HG03342 (cell line): ENCODE results near the gene C16orf95.

ENCODE experiments used
- ATAC-seq: cut with Tn5 transposase; IDR thresholded peaks from one replicate; pipeline ENCODE4 v1.9.1; 2021; ENCODE audit warnings: mild to moderate bottlenecking, moderate library complexity; ENCODE audit not compliant: unreplicated experiment

Gene C16orf95

GRCh38 chr16:87295661-87296531, 21.3 kb downstream of the C16orf95 start:
- ATAC-seq = no peak

GRCh38 chr16:87295259-87295658, 21.9 kb downstream of the C16orf95 start:
- no peak for ATAC-seq

GRCh38 chr16:87293990-87294389, 23.2 kb downstream of the C16orf95 start:
- ATAC-seq = no peak

- no peak for ATAC-seq
These were observed 25.2 kb downstream of the C16orf95 start for GRCh38 chr16:87291944-87292343.

GRCh38 chr16:87288753-87289362, 28.3 kb downstream of the C16orf95 start:
- no peak for ATAC-seq

- no peak for ATAC-seq
These were observed 30.2 kb downstream of the C16orf95 start for GRCh38 chr16:87286839-87287626.

GRCh38 chr16:87284183-87284582, 33.0 kb downstream of the C16orf95 start:
- no peak for ATAC-seq

GRCh38 chr16:87279094-87279658, 38.0 kb downstream of the C16orf95 start:
- no peak for ATAC-seq

GRCh38 chr16:87278191-87279093, 38.8 kb downstream of the C16orf95 start:
- ATAC-seq = no peak

- ATAC-seq = no peak
These were observed 40.3 kb downstream of the C16orf95 start for GRCh38 chr16:87276924-87277323.

GRCh38 chr16:87276091-87276701, 41.0 kb downstream of the C16orf95 start:
- ATAC-seq = no peak

- no peak for ATAC-seq
These were observed 42.4 kb downstream of the C16orf95 start for GRCh38 chr16:87274794-87275193.

GRCh38 chr16:87273471-87274030, 43.6 kb downstream of the C16orf95 start:
- ATAC-seq = no peak

GRCh38 chr16:87271256-87271655, 45.9 kb downstream of the C16orf95 start:
- no peak for ATAC-seq

- no peak for ATAC-seq
These were observed 49.6 kb downstream of the C16orf95 start for GRCh38 chr16:87267566-87267965.

GRCh38 chr16:87266846-87267245, 50.3 kb downstream of the C16orf95 start:
- ATAC-seq = no peak

GRCh38 chr16:87265261-87265660, 51.9 kb downstream of the C16orf95 start:
- no peak for ATAC-seq

- ATAC-seq = no peak
These were observed 52.6 kb downstream of the C16orf95 start for GRCh38 chr16:87264634-87265033.

- ATAC-seq = no peak
These were observed 53.7 kb downstream of the C16orf95 start for GRCh38 chr16:87263418-87264052.
